ENCODE results near the gene TMEM221.

The TMEM221 gene

GRCh38 chr19:17450264-17451075 lies 2.0 kb upstream of the TMEM221 start:
- no peak for DNase-seq

GRCh38 chr19:17447704-17448130 lies 751 bp downstream of the TMEM221 start:
- Mint-ChIP-seq H3K4me3 (peak overlapping the region; percentile 71), H3K27ac (no peak overlapping the region), H3K27me3 (ENCODE audit: low read depth, poor library complexity) (peaks cover 45% of the 10 kb centered on the region), H3K4me1 (peaks cover 5% of the 10 kb centered on the region), H3K9me3 (peaks cover 6% of the 10 kb centered on the region), H3K36me3 (ENCODE audit: low read depth) (no peaks in the 10 kb centered on the region)
- no peak for DNase-seq
- no peak for TF ChIP-seq CTCF (IDR thresholded peaks at IDR 0.05)

More at GRCh38 chr19:17450264-17451075, 2.0 kb upstream of the TMEM221 start:
- Mint-ChIP-seq H3K4me3 (peak overlapping the region; percentile 3), H3K27ac (no peak overlapping the region), H3K27me3 (ENCODE audit: low read depth, poor library complexity) (peaks cover 72% of the 10 kb centered on the region), H3K36me3 (ENCODE audit: low read depth) (no peaks in the 10 kb centered on the region), H3K9me3 (peaks cover 9% of the 10 kb centered on the region), H3K4me1 (peaks cover 16% of the 10 kb centered on the region)
- TF ChIP-seq CTCF (IDR thresholded peaks at IDR 0.05) = no peak

- H3K9me3 Mint-ChIP-seq = peaks cover 10% of the 10 kb centered on the region
- no peak overlapping the region for H3K4me3 Mint-ChIP-seq
- peaks cover 7% of the 10 kb centered on the region for H3K36me3 Mint-ChIP-seq (ENCODE audit: low read depth)
- peaks cover 31% of the 10 kb centered on the region for H3K27me3 Mint-ChIP-seq (ENCODE audit: low read depth, poor library complexity)
- DNase-seq = no peak
- no peak for TF ChIP-seq CTCF (IDR thresholded peaks at IDR 0.05)
- H3K27ac Mint-ChIP-seq = no peak overlapping the region
- peaks cover 5% of the 10 kb centered on the region for H3K4me1 Mint-ChIP-seq
Measured at GRCh38 chr19:17445526-17446165, 2.8 kb downstream of the TMEM221 start.

- TF ChIP-seq CTCF (IDR thresholded peaks at IDR 0.05) = peak; percentile 46
- Mint-ChIP-seq H3K4me3 (no peak overlapping the region), H3K4me1 (no peaks in the 10 kb centered on the region), H3K27me3 (ENCODE audit: low read depth, poor library complexity) (peaks cover 16% of the 10 kb centered on the region), H3K36me3 (ENCODE audit: low read depth) (peaks cover 8% of the 10 kb centered on the region), H3K27ac (no peak overlapping the region), H3K9me3 (peaks cover 4% of the 10 kb centered on the region)
- peak; percentile 44 for DNase-seq
Measured at GRCh38 chr19:17441241-17442021, 7.0 kb downstream of the TMEM221 start.

- Mint-ChIP-seq H3K4me1 (no peaks in the 10 kb centered on the region), H3K9me3 (peaks cover 4% of the 10 kb centered on the region), H3K36me3 (ENCODE audit: low read depth) (peaks cover 25% of the 10 kb centered on the region), H3K27me3 (ENCODE audit: low read depth, poor library complexity) (peaks cover 16% of the 10 kb centered on the region), H3K4me3 (no peak overlapping the region), H3K27ac (no peak overlapping the region)
- no peak for DNase-seq
- no peak for TF ChIP-seq CTCF (IDR thresholded peaks at IDR 0.05)
Measured at GRCh38 chr19:17436874-17437267, 11.6 kb downstream of the TMEM221 start.

Data from nephron progenitor cell (in vitro differentiated cells).